Activated CD8-positive, alpha-beta memory T cell treated with anti-CD3 and anti-CD28 coated beads for 4 hours (primary cell): ENCODE results near the gene TLR6.

ENCODE experiments used
- DNase-seq, 2 donors: peaks; one replicate each; pipeline ENCODE4 v3.0.0-alpha.2; 2020; ENCODE audit warnings: low read depth in 2 of 2

TLR6 gene

DNA sequence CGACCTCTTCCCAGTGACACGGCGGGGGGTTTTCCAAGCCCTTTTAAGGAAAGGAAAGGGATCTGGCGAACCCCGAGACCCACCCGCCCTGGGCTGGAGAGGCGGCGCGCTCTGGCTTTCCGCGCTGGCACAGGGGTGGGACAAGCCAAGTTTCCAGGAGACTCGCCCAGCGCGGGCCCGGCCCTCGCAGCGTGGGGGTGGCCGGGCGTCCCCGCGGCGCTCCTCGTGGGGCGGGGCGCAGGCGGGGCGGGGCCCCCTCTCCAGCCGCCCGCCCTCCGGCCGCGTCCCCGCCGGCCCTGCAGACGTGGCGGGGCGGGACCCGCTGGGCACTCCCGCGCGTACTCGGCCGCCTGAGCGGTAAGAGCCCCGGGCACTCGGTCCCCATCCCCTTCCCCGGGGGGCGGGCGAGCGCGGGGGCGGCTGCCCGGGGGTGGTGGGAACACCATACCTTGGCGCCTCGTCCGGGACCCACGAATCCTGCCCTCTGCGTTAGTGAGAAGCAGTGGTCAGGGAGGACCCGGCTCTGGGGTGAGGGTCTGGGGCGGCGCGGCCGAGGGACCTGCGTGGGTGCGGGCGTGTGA is 11.0 kb upstream of the TLR6 start, which contains the start of gene FAM114A1:
Gene FAM114A1, plus strand, starts transcription at position 329 of the 581 bp plus-strand sequence. CDS start 10,273 bp downstream, outside the sequence.
- DNase-seq: no peak

- DNase-seq: no peak
Measured at GRCh38 chr4:38866973-38867477, 10.4 kb upstream of the TLR6 start.

- no peak for DNase-seq
Measured at GRCh38 chr4:38865445-38865844, 8.8 kb upstream of the TLR6 start.

- no peak for DNase-seq
Measured at GRCh38 chr4:38861791-38862190, 5.2 kb upstream of the TLR6 start.

- DNase-seq: peak in 1 of 2 donors; percentile 36
Measured at GRCh38 chr4:38860788-38861424, 4.3 kb upstream of the TLR6 start.

- no peak for DNase-seq
Measured at GRCh38 chr4:38859501-38859900, 2.9 kb upstream of the TLR6 start.

- no peak for DNase-seq
Measured at GRCh38 chr4:38858097-38858420, 1.4 kb upstream of the TLR6 start.

- DNase-seq: no peak
Measured at GRCh38 chr4:38857354-38858096, 908 bp upstream of the TLR6 start.

GRCh38 chr4:38856046-38856445 is 571 bp downstream of the TLR6 start:
- no peak for DNase-seq

DNA sequence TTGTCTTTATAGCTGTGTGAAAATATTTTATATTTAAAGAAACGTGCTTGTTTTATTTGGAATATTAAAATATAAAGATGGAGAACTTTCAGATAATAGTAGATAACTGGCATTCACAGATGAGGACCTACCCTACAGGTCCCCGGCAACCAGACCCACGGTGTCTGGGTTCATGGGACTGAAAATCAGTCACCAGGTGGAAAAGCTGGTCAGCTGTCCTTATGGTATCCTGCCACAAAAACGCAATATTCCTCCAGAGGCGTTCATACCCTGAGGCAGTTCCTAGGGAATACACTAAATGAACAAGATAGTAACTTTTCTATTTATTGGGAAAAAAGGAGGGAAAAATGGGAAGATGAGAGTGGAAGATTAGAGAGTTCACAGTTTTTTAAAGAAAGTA is 1.2 kb downstream of the TLR6 start:
- no peak for DNase-seq

- DNase-seq: no peak
Measured at GRCh38 chr4:38846015-38846414, 10.6 kb downstream of the TLR6 start.

DNA sequence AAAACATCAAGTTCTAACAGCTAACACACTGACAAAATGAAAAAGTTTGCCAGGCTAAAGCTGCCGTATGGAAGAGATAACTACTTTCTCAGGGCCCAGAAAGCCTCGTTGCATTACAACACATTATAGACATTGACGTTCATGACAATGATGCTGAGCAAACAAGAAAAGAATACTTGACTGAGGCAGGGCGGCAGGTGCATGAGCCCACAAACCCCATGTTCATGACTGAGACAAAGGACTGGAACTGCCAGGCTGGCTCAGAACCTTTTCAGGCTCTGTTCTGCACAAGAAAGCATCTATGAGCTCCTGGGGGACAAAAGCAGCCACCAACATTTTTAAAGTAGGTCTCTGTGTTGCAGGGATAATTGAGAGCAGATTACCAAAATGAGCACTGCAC is 13.6 kb downstream of the TLR6 start:
- no peak for DNase-seq

DNA sequence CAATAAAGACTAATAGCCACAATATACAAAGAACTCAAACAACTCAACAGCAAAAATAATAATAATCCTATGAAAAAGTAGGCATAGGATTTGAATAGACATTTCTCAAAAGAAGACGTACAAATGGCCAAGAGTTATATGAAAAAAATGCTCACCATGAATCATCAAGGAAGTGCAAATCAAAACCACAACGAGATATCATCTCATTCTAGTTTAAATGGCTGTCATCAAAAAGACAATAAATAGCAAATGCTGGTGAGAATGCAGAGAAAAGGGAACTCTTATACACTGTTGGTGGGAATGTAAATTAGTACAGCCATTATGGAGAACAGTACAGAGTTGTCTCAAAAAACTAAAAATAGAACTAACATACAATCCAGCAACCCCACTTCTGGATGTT is 18.8 kb downstream of the TLR6 start:
- DNase-seq: no peak

DNA sequence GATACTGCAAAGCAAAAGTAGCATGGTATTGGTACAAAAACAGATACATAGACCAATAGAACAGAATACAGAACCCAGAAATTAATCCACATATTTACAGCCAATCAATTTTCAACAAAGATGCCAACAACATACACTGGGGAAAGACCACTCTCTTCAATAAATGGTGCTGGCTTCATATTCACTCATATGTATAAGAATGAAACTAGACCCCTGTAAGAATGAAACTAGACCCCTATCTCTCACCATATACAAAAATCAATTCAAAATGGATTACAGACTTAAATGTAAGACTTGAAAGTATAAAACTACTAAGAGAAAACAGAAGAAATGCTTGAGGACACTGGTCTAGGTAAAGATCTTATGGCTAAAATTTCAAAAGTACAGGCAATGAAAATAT is 19.3 kb downstream of the TLR6 start:
- no peak for DNase-seq

DNA sequence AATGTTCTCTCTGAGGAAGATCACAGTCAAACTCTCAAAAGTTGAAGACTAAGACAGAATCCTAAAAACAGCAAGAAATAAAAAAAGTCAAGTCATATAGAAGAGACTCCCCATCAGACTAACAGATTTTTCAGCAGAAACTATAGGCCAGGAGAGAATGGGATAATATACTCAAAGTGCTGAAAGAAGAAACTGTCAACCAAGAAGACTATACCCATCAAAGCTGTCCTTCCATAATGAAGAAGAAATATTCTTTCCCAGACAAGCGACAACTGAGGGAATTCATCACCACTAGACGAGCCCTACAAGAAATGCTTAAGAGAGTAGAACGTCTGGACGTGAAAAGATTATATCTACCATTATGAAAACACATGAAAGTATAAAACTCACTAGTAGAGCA is 22.0 kb downstream of the TLR6 start:
- DNase-seq: no peak

GRCh38 chr4:38832624-38833528 is 23.7 kb downstream of the TLR6 start:
- DNase-seq: no peak

DNA sequence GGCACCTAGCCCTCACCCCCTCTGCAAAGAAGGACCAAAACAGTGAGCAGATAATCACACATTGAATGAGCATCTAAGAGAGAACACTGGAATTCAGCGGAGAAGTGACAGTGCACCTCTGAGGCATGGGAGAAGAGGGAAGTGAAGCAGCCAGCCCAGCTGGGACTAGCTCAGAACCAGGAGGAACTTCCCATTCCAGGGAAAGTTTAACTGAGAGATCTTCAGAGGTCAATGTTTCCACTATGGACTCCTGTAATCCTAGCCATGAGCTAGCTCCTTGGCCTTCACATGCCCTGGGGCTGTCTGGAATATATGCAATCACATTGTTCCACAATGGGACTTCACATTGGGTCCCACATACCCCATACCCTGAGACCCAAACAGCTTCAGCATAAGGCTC is 24.4 kb downstream of the TLR6 start:
- no peak for DNase-seq

- no peak for DNase-seq
Measured at GRCh38 chr4:38831653-38832052, 25.0 kb downstream of the TLR6 start.

DNA sequence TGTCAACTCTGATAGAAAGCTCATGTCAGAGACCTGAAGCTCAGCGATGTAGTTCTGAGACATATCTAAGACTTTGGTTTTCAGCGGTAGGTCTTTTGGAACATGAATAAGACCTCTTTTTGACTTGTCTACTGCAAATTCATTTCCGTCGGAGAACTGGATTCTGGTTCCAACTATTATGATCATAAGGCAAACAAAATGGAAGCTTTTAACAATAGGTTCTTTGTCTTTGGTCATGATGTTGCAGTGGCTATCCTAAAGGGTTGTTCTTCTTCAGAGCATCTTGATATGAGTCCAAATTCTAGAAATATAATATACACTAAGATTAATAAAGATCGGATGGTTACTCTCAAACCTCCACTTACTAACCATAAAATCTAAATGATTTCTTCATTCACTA is 27.4 kb downstream of the TLR6 start:
- DNase-seq: no peak

DNA sequence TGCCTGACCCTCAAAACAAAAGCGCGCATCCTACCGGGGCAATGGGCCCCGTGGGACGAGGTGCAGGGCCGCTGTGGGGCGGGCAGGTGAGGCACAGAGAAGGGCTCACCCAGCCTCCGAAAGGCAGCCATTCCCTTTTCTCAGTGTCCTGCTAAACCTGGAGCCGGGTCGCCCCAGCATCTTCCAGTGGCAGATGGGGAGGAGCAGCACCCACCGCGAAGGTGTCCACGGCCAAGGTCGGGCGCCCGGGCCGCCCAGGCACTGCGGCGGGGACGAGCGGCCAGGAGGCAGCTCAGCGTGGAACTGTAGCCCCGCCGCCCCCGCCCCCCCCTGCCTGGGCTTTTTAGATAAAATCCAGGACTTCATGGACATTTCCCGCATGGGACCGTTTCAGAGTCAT is 32.9 kb downstream of the TLR6 start:
- DNase-seq: no peak

- DNase-seq: no peak
Measured at GRCh38 chr4:38822748-38823303, 33.8 kb downstream of the TLR6 start.

DNA sequence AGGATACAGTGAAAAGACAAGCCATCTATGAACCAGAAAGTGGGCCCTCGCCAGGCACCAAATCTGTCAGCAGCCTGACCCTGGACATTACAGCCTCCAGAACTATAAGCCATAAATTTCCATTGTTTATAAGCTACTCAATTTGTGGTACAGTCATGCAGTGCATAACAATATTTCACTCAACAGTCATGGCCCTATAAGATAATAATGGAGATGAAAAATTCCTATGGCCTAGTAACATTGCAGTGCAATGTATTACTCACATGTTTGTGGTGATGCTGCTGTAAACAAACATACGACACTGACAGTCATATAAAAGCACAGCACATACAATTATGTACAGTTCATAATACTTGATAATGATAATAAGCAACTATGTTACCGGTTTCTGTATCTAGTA is 34.9 kb downstream of the TLR6 start:
- no peak for DNase-seq
